GM18909 (cell line): ENCODE results near the gene ADCY2.

ENCODE experiments used
- ATAC-seq: cut with Tn5 transposase; IDR thresholded peaks from one replicate; pipeline ENCODE4 v1.9.1; 2021; ENCODE audit warnings: mild to moderate bottlenecking; ENCODE audit not compliant: unreplicated experiment, poor library complexity

Gene ADCY2

GRCh38 chr5:7690557-7690956 is 294.6 kb downstream of the ADCY2 start:
- ATAC-seq, result no peak

- ATAC-seq, result no peak
These were observed 309.3 kb downstream of the ADCY2 start for GRCh38 chr5:7705261-7705660.

- no peak for ATAC-seq
These were observed 309.8 kb downstream of the ADCY2 start for GRCh38 chr5:7705736-7706135.

- ATAC-seq, result no peak
These were observed 310.3 kb downstream of the ADCY2 start for GRCh38 chr5:7706256-7706655.

- no peak for ATAC-seq
These were observed 318.2 kb downstream of the ADCY2 start for GRCh38 chr5:7714119-7714518.

GRCh38 chr5:7714697-7715096 is 318.8 kb downstream of the ADCY2 start:
- no peak for ATAC-seq

GRCh38 chr5:7717691-7718090 is 321.8 kb downstream of the ADCY2 start:
- no peak for ATAC-seq

GRCh38 chr5:7728076-7728475 is 332.1 kb downstream of the ADCY2 start:
- ATAC-seq, result no peak

GRCh38 chr5:7741415-7742065 is 345.6 kb downstream of the ADCY2 start:
- no peak for ATAC-seq

- ATAC-seq, result no peak
These were observed 346.3 kb downstream of the ADCY2 start for GRCh38 chr5:7742241-7742656.

- ATAC-seq, result no peak
These were observed 350.1 kb downstream of the ADCY2 start for GRCh38 chr5:7745882-7746610.

- ATAC-seq, result no peak
These were observed 351.8 kb downstream of the ADCY2 start for GRCh38 chr5:7747728-7748127.

GRCh38 chr5:7749626-7750025 is 353.7 kb downstream of the ADCY2 start:
- ATAC-seq, result no peak

- ATAC-seq, result no peak
These were observed 355.9 kb downstream of the ADCY2 start for GRCh38 chr5:7751874-7752273.

GRCh38 chr5:7753181-7753580 is 357.2 kb downstream of the ADCY2 start:
- no peak for ATAC-seq

GRCh38 chr5:7753596-7753995 is 357.7 kb downstream of the ADCY2 start:
- ATAC-seq, result no peak

GRCh38 chr5:7754490-7754889 is 358.6 kb downstream of the ADCY2 start:
- no peak for ATAC-seq

- ATAC-seq, result peak; percentile 87
These were observed 359.2 kb downstream of the ADCY2 start for GRCh38 chr5:7754997-7755596.

- ATAC-seq, result no peak
These were observed 360.0 kb downstream of the ADCY2 start for GRCh38 chr5:7755958-7756357.

GRCh38 chr5:7756453-7756852 is 360.5 kb downstream of the ADCY2 start:
- no peak for ATAC-seq

GRCh38 chr5:7759257-7759871 is 363.4 kb downstream of the ADCY2 start:
- no peak for ATAC-seq
